Effector memory CD8-positive, alpha-beta T cell (primary cell): ENCODE data around the gene AKT1.

Source experiments
- ATAC-seq: fragments of 150-1000 bp; cut with Tn5 transposase; replicated peaks from 2 replicates; pipeline ENCODE4 v1.10.0; 2021; ENCODE audit warnings: mild to moderate bottlenecking, moderate library complexity
- DNase-seq, 3 experiments: peaks; one replicate each; pipeline ENCODE4 v3.0.0; 2021
- H3K27ac Mint-ChIP-seq, 2 donors: one replicate each; pipeline ENCODE4 v1.8.0; 2022; ENCODE audit warnings: mild to moderate bottlenecking in 2 of 2, mixed read lengths in 2 of 2, moderate library complexity in 2 of 2
- H3K27me3 Mint-ChIP-seq, 2 donors: one replicate each; pipeline ENCODE4 v1.8.0; 2022; ENCODE audit warnings: mixed read lengths in 2 of 2
- H3K36me3 Mint-ChIP-seq: one replicate; pipeline ENCODE4 v1.8.0; 2022; ENCODE audit warnings: mild to moderate bottlenecking, moderate library complexity, mixed read lengths; ENCODE audit not compliant: insufficient read depth
- H3K4me1 Mint-ChIP-seq, 2 donors: one replicate each; pipeline ENCODE4 v1.8.0; 2022; ENCODE audit warnings: low read depth in 2 of 2, mixed read lengths in 2 of 2
- H3K4me3 Mint-ChIP-seq, 2 donors: one replicate each; pipeline ENCODE4 v1.8.0; 2022; ENCODE audit warnings: mild to moderate bottlenecking in 2 of 2, mixed read lengths in 2 of 2, moderate library complexity in 2 of 2
- H3K9me3 Mint-ChIP-seq, 2 donors: one replicate each; pipeline ENCODE4 v1.8.0; 2022; ENCODE audit warnings: mixed read lengths in 2 of 2

AKT1 gene

DNA sequence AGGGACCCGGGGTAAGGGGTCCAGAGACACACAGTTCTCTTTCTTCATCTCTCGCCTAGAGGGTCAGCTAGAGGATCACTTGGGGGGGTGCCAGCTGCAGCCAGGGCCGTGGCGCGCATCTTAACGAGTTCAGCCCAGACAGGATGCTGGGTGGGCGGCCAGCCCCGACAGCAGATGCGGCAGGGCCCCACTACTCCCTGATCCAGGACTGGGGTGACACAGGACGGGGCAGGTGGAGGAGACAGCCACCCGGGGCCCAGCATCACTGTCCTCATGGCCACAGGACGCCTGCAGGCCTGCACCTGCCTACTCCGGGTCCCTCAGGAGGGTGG, 12.8 kb downstream of the AKT1 start:
- Mint-ChIP-seq H3K4me3 (no peak overlapping the region), H3K27ac (peak overlapping the region in 1 of 2 donors; percentile 55)

DNA sequence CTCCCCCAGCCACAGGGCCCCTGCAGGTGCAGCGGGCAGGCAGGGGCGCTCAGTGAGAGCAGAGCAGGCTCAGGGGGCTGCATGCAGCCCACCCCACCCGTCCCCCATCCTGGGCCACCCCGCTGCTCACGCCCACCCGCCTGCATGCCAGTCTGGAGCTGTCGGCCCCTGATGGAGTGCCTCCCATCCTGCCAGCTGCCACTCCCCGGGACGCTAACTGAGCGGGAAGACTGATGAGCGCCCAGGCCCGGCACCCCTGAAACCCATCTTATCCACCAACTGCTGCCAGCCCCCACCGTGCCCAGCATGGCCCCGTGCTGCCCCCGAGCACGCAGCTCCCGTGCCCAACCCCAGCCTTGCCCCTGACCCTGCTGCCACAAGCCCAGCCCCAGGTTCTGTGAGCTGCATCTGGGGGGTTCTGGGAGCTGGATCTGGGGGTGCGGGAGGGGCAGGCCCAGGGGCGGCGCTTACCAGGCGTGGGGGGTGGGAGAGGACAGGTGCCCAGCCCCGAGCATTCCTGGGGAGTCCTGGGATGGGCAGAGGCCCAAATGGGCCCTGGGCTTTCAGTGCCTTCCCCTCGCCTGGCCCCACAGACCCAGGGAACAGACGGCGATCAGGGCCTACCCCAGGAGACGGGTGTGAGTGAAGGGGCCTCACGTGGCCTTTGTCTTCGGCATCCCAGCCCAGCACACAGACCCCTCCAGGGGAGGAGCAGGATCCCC, 13.3 kb downstream of the AKT1 start:
- Mint-ChIP-seq H3K36me3 (peaks cover 15% of the 10 kb centered on the region), H3K27me3 (no peaks in the 10 kb centered on the region), H3K27ac (peak overlapping the region in 1 of 2 donors; percentile 55), H3K4me3 (no peak overlapping the region), H3K9me3 (no peaks in the 10 kb centered on the region), H3K4me1 (peaks cover 0 to 11% of the 10 kb centered on the region in 2 donors)
- no peak for DNase-seq
- ATAC-seq, result no peak

More for the DNA sequence above, 12.8 kb downstream of the AKT1 start:
- DNase-seq (no peak), ATAC-seq (no peak)
- Mint-ChIP-seq H3K27me3 (no peaks in the 10 kb centered on the region), H3K9me3 (no peaks in the 10 kb centered on the region), H3K36me3 (peaks cover 12% of the 10 kb centered on the region), H3K4me1 (peaks cover 0 to 11% of the 10 kb centered on the region in 2 donors)

DNA sequence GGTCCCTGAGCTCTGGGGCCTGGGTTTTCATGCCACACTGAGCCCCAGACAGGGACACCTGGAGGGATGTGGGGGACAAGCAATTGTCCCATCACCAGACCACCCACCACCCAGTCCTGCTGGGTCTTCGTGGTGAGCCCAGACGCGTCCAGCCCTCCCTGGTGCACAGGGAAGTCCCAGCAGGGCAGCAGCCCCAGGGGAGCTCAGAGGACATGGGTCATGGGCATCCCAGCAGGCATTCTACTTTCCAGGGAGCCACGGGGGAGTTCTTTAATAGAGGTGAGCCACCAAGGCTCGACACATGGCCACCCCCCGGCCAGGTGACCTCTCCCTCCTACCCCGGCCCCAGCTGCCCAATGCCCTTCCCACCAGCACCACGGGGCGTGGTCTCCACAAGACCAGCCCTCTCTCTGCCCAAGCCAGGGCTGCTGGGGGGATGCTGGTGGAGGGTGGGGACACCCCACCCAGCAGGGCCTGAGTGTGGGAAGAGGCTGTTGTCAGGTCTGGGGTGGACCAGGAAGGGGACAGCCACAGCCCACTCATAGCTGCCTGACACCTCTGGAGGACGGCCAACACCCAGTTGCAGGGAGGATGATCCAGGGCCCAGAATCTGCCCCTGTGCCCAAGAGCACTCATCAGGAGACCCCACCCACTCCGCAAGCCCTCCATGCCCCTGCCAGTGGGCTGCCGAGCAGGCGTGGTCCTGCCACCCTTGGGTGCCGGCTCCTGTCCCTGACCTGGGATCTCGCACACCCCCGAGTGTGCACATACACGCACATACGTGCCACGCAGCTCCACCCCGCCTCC, 14.1 kb downstream of the AKT1 start:
- H3K27ac Mint-ChIP-seq, result no peak overlapping the region

DNA sequence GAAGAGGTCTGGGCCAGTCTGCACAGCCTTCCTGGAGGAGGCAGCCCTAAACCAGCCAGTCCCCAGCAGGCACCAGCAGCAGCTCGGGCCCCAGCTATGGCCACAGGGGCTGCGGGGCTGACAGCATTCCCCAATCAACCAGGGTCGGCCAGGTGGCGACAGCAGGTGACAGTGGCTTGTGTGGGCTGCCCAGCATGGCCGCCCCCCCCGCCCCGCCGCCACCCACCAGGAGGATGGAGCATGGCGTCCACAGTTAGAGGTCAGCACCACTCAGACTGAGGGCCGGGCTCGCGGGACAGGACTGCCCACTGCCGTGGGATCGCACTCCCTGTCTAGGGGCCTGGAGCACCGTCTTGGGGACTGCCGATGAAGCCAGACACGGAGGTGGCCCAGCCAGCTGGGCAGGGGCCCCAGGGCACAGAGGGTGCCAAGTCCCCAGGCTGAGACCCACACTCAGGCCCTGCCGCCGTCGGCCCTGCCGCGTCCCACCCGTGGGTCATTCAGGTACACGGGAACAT, 15.0 kb downstream of the AKT1 start:
- no peaks in the 10 kb centered on the region for H3K27me3 Mint-ChIP-seq

More for the DNA sequence above, 14.1 kb downstream of the AKT1 start:
- no peaks in the 10 kb centered on the region for H3K9me3 Mint-ChIP-seq
- H3K4me1 Mint-ChIP-seq, result peaks cover 0 to 7% of the 10 kb centered on the region in 2 donors
- DNase-seq (no peak), ATAC-seq (no peak)
- no peak overlapping the region for H3K4me3 Mint-ChIP-seq
- peaks cover 16% of the 10 kb centered on the region for H3K36me3 Mint-ChIP-seq
- no peaks in the 10 kb centered on the region for H3K27me3 Mint-ChIP-seq

DNA sequence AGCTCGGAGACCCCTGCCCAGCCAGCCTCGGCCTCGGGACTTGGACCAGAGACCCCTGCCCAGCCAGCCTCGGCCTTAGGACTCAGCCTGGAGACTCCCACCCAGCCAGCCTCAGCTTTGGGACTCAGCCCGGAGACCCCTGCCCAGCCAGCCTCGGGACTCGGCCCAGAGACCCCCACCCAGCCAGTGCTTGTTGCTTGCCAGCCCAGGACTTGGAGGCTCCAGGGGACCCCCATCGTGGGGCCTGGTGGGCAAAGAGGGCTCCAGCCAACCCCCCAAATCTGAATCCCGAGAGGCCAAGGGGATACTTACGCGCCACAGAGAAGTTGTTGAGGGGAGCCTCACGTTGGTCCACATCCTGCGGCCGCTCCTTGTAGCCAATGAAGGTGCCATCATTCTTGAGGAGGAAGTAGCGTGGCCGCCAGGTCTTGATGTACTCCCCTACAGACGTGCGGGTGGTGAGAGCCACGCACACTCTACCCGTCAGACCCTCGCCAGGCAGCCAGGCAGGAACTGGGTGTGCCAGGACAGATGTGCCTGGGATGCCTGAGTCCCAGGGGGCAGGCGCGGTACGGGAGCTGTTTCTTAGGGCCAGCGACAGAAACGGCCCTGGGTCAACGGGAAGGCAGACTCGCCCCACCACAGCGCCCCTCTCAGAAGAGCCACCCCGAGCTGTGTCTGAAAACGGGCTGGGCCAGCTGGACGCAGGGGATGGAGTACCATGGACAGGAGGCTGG, 15.6 kb downstream of the AKT1 start:
- no peak overlapping the region for H3K27ac Mint-ChIP-seq

More for the DNA sequence above, 15.0 kb downstream of the AKT1 start:
- Mint-ChIP-seq H3K4me3 (no peak overlapping the region), H3K36me3 (peaks cover 17% of the 10 kb centered on the region), H3K27ac (no peak overlapping the region), H3K4me1 (no peaks in the 10 kb centered on the region), H3K9me3 (no peaks in the 10 kb centered on the region)
- DNase-seq (no peak), ATAC-seq (no peak)

DNA sequence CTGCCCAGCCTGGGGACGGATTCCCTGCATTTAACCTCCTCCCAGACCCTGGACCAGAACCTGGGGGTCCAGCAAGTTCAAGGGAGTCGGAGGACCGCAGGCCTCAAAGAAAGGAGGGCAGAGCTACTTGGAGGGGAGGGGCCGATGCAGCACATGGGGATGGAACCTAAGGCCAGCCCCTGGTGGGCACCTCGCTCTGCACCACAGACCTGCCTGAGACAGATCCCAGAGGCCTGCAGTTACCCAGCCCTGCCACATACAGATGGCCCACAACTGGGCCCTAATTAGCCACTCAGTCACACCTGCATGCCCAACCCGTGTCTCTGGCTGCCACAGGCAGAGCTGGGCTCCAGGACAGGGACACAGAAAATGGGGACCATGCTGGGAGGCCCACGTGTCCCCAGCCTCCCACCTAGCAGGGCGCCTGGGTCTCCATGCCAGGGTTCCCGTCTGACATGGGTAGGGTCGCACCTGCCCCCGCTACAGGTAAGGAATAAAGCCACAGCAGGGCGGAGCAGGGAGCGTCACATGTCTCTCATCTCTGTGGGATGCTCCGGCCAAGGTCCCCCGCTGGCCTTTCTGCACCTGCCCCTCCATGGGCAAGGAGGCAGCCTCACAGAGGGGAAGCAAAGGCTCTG, 16.7 kb downstream of the AKT1 start:
- Mint-ChIP-seq H3K27me3 (no peaks in the 10 kb centered on the region), H3K4me1 (no peaks in the 10 kb centered on the region), H3K36me3 (peaks cover 21% of the 10 kb centered on the region), H3K27ac (no peak overlapping the region), H3K9me3 (no peaks in the 10 kb centered on the region), H3K4me3 (no peak overlapping the region)
- ATAC-seq (no peak), DNase-seq (no peak)

More for the DNA sequence above, 15.6 kb downstream of the AKT1 start:
- Mint-ChIP-seq H3K9me3 (no peaks in the 10 kb centered on the region), H3K27me3 (no peaks in the 10 kb centered on the region), H3K4me3 (no peak overlapping the region), H3K36me3 (peaks cover 17% of the 10 kb centered on the region), H3K4me1 (no peaks in the 10 kb centered on the region)
- DNase-seq (no peak), ATAC-seq (no peak)

DNA sequence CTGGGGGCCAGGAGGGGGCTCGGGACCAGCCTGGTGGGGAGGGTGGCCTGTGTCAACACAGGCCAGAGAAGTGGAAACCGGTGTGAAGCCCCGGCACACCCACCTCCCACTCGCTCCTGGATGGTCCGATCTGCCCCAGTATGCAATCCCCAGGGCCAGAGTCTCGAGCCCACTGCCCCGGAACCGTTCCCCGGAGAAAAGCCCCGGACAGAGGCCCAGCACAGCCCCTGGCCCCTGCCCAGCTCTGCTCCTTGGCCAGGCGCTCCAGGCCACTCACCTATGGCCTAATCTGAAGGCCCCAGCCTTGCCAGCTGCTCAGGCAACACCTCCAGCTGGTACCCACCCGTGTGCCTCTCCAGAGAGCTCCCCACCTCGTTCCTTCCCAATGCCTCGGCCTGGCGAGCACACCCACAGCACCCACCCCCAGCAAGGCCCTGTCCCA, 17.7 kb downstream of the AKT1 start:
- Mint-ChIP-seq H3K27ac (no peak overlapping the region), H3K36me3 (peaks cover 23% of the 10 kb centered on the region), H3K4me1 (no peaks in the 10 kb centered on the region), H3K27me3 (no peaks in the 10 kb centered on the region), H3K9me3 (no peaks in the 10 kb centered on the region), H3K4me3 (no peak overlapping the region)
- ATAC-seq (no peak), DNase-seq (no peak)

DNA sequence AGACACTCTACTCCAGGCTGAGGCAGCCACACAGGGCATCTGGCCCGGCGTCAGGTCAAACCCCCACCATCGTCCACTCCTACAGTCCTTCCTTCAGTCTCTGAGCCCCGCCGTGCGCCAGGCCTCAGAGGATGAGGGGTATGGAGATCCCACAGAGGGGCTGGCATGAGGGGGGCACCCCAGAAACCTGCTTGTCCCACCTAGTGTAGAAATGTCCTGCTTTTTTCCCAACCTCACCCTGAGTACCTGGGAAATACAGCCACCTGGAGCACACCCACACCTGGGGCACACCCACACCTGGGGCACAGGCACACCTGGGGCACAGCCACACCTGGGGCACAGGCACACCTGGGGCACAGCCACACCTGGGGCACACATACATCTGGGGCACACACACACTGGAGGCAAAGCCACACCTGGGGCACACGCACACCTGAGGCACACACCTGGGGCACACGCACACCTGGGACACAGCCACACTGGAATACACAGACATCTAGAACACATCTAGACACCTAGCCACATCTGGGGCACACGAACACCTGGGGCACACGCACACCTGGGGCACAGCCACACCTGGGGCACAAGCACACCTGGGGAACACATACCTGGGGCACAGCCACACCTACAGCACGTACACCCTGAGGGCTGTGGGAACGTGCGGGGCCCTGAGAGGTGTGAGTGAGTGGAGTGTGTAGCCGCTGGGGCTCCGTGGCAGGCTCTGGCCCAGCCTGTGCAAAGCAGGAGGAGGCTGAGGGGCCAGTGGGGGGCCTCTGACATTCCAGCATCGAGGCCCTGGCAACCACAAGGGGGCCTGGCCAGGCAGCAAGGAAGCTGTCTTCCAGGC, 18.4 kb downstream of the AKT1 start:
- Mint-ChIP-seq H3K27ac (no peak overlapping the region), H3K4me3 (no peak overlapping the region), H3K27me3 (no peaks in the 10 kb centered on the region), H3K4me1 (no peaks in the 10 kb centered on the region), H3K36me3 (peaks cover 24% of the 10 kb centered on the region), H3K9me3 (no peaks in the 10 kb centered on the region)
- DNase-seq, result no peak
- no peak for ATAC-seq

DNA sequence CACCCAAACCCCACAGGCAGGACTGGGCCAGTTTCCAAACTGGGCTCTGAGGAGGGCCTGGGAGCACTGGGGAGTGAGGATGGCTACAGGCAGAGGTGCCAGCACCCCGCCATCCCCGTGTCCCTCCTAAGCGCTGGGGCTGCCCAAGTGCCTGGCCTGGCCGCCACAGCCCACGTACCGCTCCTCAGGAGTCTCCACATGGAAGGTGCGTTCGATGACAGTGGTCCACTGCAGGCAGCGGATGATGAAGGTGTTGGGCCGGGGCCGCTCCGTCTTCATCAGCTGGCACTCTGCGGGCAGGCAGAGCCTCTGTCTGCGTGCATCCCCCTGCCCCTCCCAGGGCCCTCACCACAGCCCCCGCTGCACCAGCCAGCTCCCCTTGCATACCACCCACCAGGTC, 19.1 kb downstream of the AKT1 start:
- Mint-ChIP-seq H3K27ac (peak overlapping the region in 1 of 2 donors; percentile 26), H3K27me3 (no peaks in the 10 kb centered on the region), H3K4me3 (no peak overlapping the region), H3K9me3 (no peaks in the 10 kb centered on the region), H3K36me3 (peaks cover 28% of the 10 kb centered on the region), H3K4me1 (no peaks in the 10 kb centered on the region)
- ATAC-seq (no peak), DNase-seq (no peak)

DNA sequence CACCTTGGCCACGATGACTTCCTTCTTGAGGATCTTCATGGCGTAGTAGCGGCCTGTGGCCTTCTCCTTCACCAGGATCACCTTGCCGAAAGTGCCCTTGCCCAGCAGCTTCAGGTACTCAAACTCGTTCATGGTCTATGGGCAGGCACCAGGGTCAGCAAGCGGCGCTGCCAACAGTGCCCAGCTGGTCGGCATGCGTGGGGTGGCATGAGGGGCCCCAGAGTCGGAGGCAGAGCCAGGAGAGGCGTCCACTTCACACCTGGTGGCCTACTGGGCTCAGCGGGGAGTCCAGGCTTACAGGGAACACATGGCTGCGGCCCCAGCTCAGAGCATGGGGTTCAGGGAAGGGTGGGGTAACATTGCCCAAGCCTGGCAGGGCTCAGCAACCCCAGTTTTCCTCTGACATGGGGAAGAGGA, 20.5 kb downstream of the AKT1 start:
- Mint-ChIP-seq H3K4me1 (peaks cover 0 to 2% of the 10 kb centered on the region in 2 donors), H3K27ac (no peak overlapping the region)

DNA sequence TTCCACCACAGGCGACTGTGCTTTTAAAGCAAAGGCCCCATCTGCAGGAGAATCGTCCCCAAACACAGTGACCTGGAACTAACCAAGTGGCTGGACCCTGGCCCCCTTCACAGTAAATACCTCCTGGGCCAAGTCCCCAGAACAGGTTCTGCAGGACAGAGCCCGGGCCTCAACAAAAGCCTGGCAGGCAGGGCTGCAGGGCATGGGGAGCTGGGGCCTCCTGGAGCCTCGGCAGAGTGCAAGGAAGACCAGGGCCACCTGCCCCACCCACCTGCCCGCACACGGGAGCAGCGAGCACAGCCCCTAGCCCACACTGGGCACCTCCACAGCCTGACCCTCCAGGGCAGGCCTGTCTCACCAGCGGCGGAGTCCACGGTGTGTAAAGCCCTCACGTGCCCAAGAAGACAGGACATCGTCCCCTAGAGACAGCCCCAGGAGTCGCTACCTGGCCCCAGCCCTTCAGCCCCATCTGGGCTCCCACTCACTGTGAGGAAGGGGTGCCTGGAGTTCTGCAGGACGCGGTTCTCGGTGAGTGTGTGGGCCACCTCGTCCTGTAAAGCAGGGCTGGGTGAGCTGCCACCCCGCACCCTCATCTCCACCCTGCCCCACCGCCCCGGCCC, 21.0 kb downstream of the AKT1 start:
- H3K27ac Mint-ChIP-seq, result no peak overlapping the region
- H3K36me3 Mint-ChIP-seq, result peaks cover 34% of the 10 kb centered on the region
- no peak for ATAC-seq
- H3K4me1 Mint-ChIP-seq, result peaks cover 2% of the 10 kb centered on the region in 2 donors
- no peaks in the 10 kb centered on the region for H3K27me3 Mint-ChIP-seq
- DNase-seq, result no peak
- no peaks in the 10 kb centered on the region for H3K9me3 Mint-ChIP-seq
- no peak overlapping the region for H3K4me3 Mint-ChIP-seq

More for the DNA sequence above, 20.5 kb downstream of the AKT1 start:
- Mint-ChIP-seq H3K36me3 (peaks cover 34% of the 10 kb centered on the region), H3K4me3 (no peak overlapping the region), H3K9me3 (no peaks in the 10 kb centered on the region), H3K27me3 (no peaks in the 10 kb centered on the region)
- no peak for DNase-seq
- ATAC-seq, result no peak
